C4-2B (cell line): ENCODE data around the gene CAMK1D.

Experiments used
- CTCF ChIP-seq: fragments of 450-650 bp; conservative IDR thresholded peaks from 2 replicates; pipeline ENCODE4 v1.5.1; 2017; ENCODE audit warnings: mild to moderate bottlenecking
- ZFX ChIP-seq: fragments of 450-650 bp; IDR thresholded peaks from 2 replicates; pipeline ENCODE4 v1.6.1; 2017

DNA sequence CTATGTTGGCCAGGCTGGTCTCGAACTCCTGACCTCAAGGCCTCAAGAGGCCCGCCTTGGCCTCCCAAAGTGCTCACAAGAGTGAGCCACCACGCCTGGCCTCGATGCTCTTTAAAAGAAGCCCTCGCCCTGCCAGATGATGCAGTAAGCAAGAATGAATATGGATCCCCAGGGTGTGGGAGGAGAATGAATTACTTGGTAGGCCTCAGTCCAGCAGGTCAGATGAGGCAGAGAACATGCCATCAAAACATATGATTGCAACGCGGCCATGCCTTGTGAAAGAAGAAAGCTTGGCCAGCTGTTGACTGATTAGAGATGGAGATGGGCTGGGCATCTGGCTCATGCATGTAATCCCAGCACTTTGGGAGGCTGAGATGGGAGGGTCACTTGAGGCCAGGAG lies 68.7 kb downstream of the CAMK1D start:
- TF ChIP-seq CTCF (no peak), ZFX (no peak)
